ENCODE results near the gene C19orf85. TPM values are rescaled to one million over a fixed set of nuclear protein-coding genes. Genes with fewer than 3 reads are reported as not detected.
"Not testable (repeated sequence)": the region's sequence is repeated elsewhere in the genome, so short reads cannot be mapped to it uniquely, and the experiment has no call there.

Gene C19orf85
- total RNA-seq, 2 donors from 2014 or later, result not detected

GRCh38 chr19:55432241-55432959, 32.2 kb downstream of the C19orf85 start:
- DNase-seq (ENCODE audit: low spot score), result no peak
- intact Hi-C loops (cut with DNase I), result loop anchor here in 1 of 2 donors (10.0 kb wide), 1 partner anchor 298 kb away; no protein-coding TSS in a partner anchor

DNA sequence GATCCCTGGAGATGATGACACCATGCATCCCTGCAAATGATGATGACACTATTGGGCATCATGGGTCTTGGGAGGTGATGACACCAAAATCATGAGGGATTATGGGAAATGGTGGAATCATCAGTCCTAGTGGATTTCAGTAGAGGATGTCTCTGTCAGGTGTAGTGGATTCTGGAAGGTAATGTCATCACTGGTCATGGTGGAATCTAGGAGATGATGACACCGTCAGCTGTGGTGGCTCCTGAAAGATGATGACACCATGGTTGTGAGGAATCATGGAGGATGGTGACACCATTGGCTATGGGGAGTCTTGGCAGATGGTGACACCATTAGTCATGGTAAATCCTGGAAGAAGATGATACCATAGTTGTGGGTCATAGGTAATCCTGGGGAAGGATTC, 33.4 kb downstream of the C19orf85 start:
- DNase-seq (ENCODE audit: low spot score), result no peak
- intact Hi-C loops (cut with DNase I), result loop anchor here in 1 of 2 donors (10.0 kb wide), 1 partner anchor 296 kb away; no protein-coding TSS in a partner anchor

- no peak for DNase-seq (ENCODE audit: low spot score)
- intact Hi-C loops (cut with DNase I), result loop anchor here in 1 of 2 donors (5.0 kb wide), 1 partner anchor 1189 kb away; no protein-coding TSS in a partner anchor
These were observed 38.5 kb downstream of the C19orf85 start for GRCh38 chr19:55426042-55426441.

DNA sequence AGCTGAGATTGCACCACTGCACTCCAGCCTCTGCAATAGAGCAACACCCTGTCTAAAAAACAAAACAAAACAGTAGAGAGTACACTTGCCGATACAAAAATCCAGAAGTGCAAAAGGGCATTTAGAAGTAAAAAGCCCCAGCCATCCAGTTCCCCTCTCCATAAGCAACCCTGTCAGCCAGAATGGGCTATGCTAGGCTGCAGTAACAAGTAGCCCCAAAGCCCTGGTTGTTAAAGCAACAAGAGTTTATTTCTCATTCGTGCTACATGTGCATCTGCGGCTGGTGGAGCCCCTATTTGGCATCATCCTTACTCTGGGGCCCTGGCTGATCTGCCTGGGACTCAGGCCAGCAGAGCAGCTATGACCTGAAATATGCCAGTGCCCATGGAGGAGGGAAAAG, 40.0 kb downstream of the C19orf85 start:
- DNase-seq (ENCODE audit: low spot score), result no peak
- intact Hi-C loops (cut with DNase I), result no loop called here

GRCh38 chr19:55423225-55424005, 41.1 kb downstream of the C19orf85 start:
- no peak for DNase-seq (ENCODE audit: low spot score)
- intact Hi-C loops (cut with DNase I), result no loop called here

DNA sequence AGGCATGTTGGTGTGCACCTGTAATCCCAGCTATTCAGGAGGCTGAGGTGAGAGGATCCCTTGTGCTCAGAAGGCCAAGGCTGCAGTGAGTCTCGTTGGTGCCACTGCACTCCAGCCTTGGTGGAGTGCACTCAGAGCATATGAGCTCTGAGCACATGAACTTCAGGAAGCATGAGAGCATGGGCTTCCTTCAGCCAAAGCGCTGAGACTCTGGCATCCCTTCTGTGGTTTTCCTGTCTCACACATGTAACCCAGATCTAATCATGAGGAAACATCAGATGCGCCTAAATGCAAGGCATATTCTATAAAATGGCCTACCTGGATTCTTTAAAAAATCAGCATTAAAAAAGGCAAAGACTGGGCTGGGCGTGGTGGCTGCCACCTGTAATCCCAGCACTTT, 43.3 kb downstream of the C19orf85 start:
- intact Hi-C loops (cut with DNase I); DNase-seq (ENCODE audit: low spot score): not testable (repeated sequence)

DNA sequence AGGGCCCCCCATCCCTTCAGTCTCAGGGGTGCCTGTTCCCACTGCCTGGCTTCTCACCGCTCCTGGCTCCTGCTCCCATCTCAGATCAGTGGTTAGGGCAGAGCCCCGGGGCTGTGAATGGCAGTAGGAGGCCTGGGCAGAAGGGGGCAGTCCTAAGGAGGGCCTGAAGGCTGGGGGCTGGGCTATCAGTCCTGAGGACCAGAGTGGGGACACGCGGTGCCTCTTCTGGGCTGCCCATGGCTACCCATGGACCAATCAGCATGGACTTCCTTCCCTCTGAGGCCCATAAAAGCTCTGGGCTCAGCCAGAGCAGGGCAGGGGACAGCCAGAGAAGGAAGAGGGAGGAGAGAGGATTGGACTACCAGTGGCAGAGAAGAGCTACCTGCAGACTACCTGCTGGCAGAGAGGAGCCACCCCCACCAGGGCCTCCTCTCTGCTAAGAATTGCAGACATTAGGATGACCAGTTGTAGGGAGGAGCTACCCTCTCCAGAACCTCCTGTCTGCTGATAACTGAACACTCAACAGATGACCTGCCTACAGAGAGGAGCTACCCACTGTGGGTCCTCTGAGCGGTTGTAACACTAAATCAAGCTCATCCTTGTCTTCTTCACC, 44.8 kb downstream of the C19orf85 start:
- DNase-seq (ENCODE audit: low spot score), result no peak
- intact Hi-C loops (cut with DNase I), result loop anchor here in 1 of 2 donors (5.0 kb wide), 1 partner anchor 1803 kb away; no protein-coding TSS in a partner anchor

DNA sequence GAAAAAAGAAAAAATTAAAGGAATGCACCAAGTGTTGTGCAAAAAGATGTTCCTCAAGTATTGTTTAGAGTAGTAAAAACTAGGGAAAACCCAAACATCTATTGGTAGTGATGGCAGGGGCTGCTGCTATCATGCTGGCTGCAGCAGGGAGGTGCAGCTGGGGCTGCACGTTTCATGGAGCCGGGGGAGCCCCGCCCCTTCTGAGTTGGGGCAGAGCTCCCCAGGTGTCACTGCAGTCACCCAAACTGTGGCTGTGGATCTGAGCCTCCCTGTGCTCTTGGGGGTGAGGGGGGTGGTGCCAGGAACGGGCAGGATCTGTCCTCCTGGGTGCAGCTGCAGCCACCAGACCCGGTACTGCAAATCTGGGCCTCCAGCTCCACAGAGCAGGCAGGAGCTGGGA, 45.4 kb downstream of the C19orf85 start:
- intact Hi-C loops (cut with DNase I), result loop anchor here in 1 of 2 donors (5.0 kb wide), 1 partner anchor 1803 kb away; no protein-coding TSS in a partner anchor
- no peak for DNase-seq (ENCODE audit: low spot score)

- intact Hi-C loops (cut with DNase I), result loop anchor here in 1 of 2 donors (5.0 kb wide), 1 partner anchor 1804 kb away; no protein-coding TSS in a partner anchor
- no peak for DNase-seq (ENCODE audit: low spot score)
These were observed 46.4 kb downstream of the C19orf85 start for GRCh38 chr19:55418185-55418584.

Other genes with a start within 250 kb of the C19orf85 start
- gene TMEM86B, start 236.0 kb downstream of the C19orf85 start, total RNA-seq, result 1 to 10 TPM; 1.6 to 1.7 TPM
- gene PPP6R1, start 205.7 kb downstream of the C19orf85 start, total RNA-seq, result 10 to 100 TPM; 40.6 to 46.0 TPM
- 10 to 100 TPM; 19.8 to 20.1 TPM for gene HSPBP1, start 184.6 kb downstream of the C19orf85 start, total RNA-seq
- 1 to 10 TPM; 7.2 to 9.2 TPM for gene BRSK1, start 180.8 kb downstream of the C19orf85 start, total RNA-seq
- 1 to 10 TPM; 1.9 to 5.4 TPM for gene TMEM150B, start 139.4 kb downstream of the C19orf85 start, total RNA-seq
- 1 to 10 TPM; 3.9 to 6.3 TPM for gene KMT5C, start 124.9 kb downstream of the C19orf85 start, total RNA-seq
- gene COX6B2, start 110.0 kb downstream of the C19orf85 start, total RNA-seq, result 1 to 10 TPM in 1 of 2 donors, not detected in 1; 1.3 TPM
- gene GARIN5B, start 101.5 kb downstream of the C19orf85 start, total RNA-seq, result not detected
- not detected for gene IL11, start 94.3 kb downstream of the C19orf85 start, total RNA-seq
- not detected for gene TMEM190, start 87.9 kb downstream of the C19orf85 start, total RNA-seq
- under 1 TPM; 0.69 to 0.90 TPM for gene TMEM238, start 80.5 kb downstream of the C19orf85 start, total RNA-seq
- gene RPL28, start 78.8 kb downstream of the C19orf85 start, total RNA-seq, result 1,000 to 10,000 TPM in 1 of 2 donors, 100 to 1,000 TPM in 1; 882 to 1,056 TPM
- gene UBE2S, start 57.0 kb downstream of the C19orf85 start, total RNA-seq, result 10 to 100 TPM; 17.6 to 23.3 TPM
- gene SHISA7, start 21.5 kb downstream of the C19orf85 start, total RNA-seq, result not detected
- 10 to 100 TPM; 23.1 to 25.1 TPM for gene ISOC2, start 3.1 kb downstream of the C19orf85 start, total RNA-seq
- gene ZNF628, start 11.9 kb upstream of the C19orf85 start, total RNA-seq, result 1 to 10 TPM; 5.7 to 7.9 TPM
- 10 to 100 TPM; 15.8 to 16.3 TPM for gene NAT14, start 20.4 kb upstream of the C19orf85 start, total RNA-seq
- 10 to 100 TPM; 32.4 to 40.6 TPM for gene SSC5D, start 23.7 kb upstream of the C19orf85 start, total RNA-seq
- not detected for gene SBK2, start 72.4 kb upstream of the C19orf85 start, total RNA-seq
- not detected for gene SBK3, start 80.8 kb upstream of the C19orf85 start, total RNA-seq
- gene ZNF579, start 116.1 kb upstream of the C19orf85 start, total RNA-seq, result 1 to 10 TPM; 7.4 to 7.6 TPM
- 1 to 10 TPM; 7.8 to 9.7 TPM for gene FIZ1, start 134.8 kb upstream of the C19orf85 start, total RNA-seq
- 10 to 100 TPM; 10.6 to 11.1 TPM for gene ZNF524, start 135.5 kb upstream of the C19orf85 start, total RNA-seq
- 10 to 100 TPM; 10.1 to 12.6 TPM for gene ZNF865, start 140.9 kb upstream of the C19orf85 start, total RNA-seq
- gene ZNF784, start 159.8 kb upstream of the C19orf85 start, total RNA-seq, result 1 to 10 TPM; 3.6 to 4.3 TPM
- gene ZNF580, start 176.3 kb upstream of the C19orf85 start, total RNA-seq, result 10 to 100 TPM; 32.0 to 36.7 TPM
- 10 to 100 TPM in 1 of 2 donors, 1 to 10 TPM in 1; 8.0 to 12.0 TPM for gene ZNF581, start 178.9 kb upstream of the C19orf85 start, total RNA-seq
- gene CCDC106, start 183.5 kb upstream of the C19orf85 start, total RNA-seq, result 10 to 100 TPM in 1 of 2 donors, 1 to 10 TPM in 1; 8.6 to 13.6 TPM
- 10 to 100 TPM; 89.3 to 91.7 TPM for gene U2AF2, start 190.3 kb upstream of the C19orf85 start, total RNA-seq
- gene EPN1, start 210.5 kb upstream of the C19orf85 start, total RNA-seq, result 10 to 100 TPM; 75.5 to 76.4 TPM

Measured in posterior vena cava (tissue), 2 donors.